Gastroesophageal sphincter (tissue), 3 donors: Measurements from ENCODE around the gene MACO1.
"Not testable (repeated sequence)": the region's sequence is repeated elsewhere in the genome, so short reads cannot be mapped to it uniquely, and the experiment has no call there.

ENCODE experiments used
- POLR2A ChIP-seq, 2 donors: fragments of 450-650 bp; IDR thresholded peaks; one replicate each; pipeline ENCODE4 v1.6.1; 2017; ENCODE audit warnings: antibody characterized with exemption in 2 of 2, mild to moderate bottlenecking in 2 of 2, moderate library complexity in 1 of 2
- POLR2AphosphoS5 ChIP-seq: sonication (generic); formaldehyde crosslinking; IDR thresholded peaks from one replicate; pipeline ENCODE4 v1.6.1; 2017; ENCODE audit warnings: antibody characterized with exemption
- TF ChIP-seq, protein P1 (sequence below), 4 experiments: fragments of 200-600 bp in 2 of 4; fragments of 450-650 bp in 2 of 4; sonication (generic) in 1 of 4; IDR thresholded peaks; one replicate each; pipeline ENCODE4 v1.5.1; 2017 to 2019; ENCODE audit warnings: antibody characterized with exemption in 4 of 4, mild to moderate bottlenecking in 2 of 4, moderate library complexity in 2 of 4

DNA sequence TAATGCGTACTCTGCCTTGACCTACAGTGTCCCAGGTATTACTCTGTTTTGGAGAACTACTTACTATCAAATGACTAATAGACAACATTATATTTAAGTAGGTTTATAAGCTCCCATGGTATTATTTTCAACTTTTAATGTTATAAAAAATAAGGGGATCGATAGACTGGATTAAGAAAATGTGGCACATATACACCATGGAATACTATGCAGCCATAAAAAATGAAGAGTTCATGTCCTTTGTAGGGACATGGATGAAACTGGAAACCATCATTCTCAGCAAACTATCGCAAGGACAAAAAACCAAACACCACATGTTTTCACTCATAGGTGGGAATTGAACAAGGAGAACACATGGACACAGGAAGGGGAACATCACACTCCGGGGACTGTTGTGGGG is 30.1 kb downstream of the MACO1 start:
- TF ChIP-seq, protein P1, sequence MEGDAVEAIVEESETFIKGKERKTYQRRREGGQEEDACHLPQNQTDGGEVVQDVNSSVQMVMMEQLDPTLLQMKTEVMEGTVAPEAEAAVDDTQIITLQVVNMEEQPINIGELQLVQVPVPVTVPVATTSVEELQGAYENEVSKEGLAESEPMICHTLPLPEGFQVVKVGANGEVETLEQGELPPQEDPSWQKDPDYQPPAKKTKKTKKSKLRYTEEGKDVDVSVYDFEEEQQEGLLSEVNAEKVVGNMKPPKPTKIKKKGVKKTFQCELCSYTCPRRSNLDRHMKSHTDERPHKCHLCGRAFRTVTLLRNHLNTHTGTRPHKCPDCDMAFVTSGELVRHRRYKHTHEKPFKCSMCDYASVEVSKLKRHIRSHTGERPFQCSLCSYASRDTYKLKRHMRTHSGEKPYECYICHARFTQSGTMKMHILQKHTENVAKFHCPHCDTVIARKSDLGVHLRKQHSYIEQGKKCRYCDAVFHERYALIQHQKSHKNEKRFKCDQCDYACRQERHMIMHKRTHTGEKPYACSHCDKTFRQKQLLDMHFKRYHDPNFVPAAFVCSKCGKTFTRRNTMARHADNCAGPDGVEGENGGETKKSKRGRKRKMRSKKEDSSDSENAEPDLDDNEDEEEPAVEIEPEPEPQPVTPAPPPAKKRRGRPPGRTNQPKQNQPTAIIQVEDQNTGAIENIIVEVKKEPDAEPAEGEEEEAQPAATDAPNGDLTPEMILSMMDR (IDR thresholded peaks at IDR 0.05): not testable (repeated sequence)
- TF ChIP-seq POLR2A (IDR thresholded peaks at IDR 0.05); POLR2AphosphoS5: not testable (repeated sequence)
